Ishikawa (cell line): ENCODE data around the gene ABT1.

Experiments used
- CEBPB ChIP-seq: IDR thresholded peaks from 2 replicates; pipeline ENCODE4 v1.6.1; 2012
- CREB1 ChIP-seq: IDR thresholded peaks from 2 replicates; pipeline ENCODE4 v1.6.1; 2012; ENCODE audit warnings: low read depth
- EGR1 ChIP-seq: IDR thresholded peaks from 2 replicates; pipeline ENCODE4 v1.6.1; 2012
- EP300 ChIP-seq: IDR thresholded peaks from 2 replicates; pipeline ENCODE4 v1.6.1; 2012; ENCODE audit warnings: borderline replicate concordance
- FOXM1 ChIP-seq: IDR thresholded peaks from 2 replicates; pipeline ENCODE4 v1.6.1; 2012; ENCODE audit warnings: low read depth, borderline replicate concordance
- MAX ChIP-seq: IDR thresholded peaks from 2 replicates; pipeline ENCODE4 v1.6.1; 2012
- NFIC ChIP-seq: IDR thresholded peaks from 2 replicates; pipeline ENCODE4 v1.6.1; 2012
- RAD21 ChIP-seq: IDR thresholded peaks from 2 replicates; pipeline ENCODE4 v1.6.1; 2012; ENCODE audit warnings: low read depth
- REST ChIP-seq: IDR thresholded peaks from 2 replicates; pipeline ENCODE4 v1.6.1; 2012; ENCODE audit warnings: low read depth, mild to moderate bottlenecking
- TAF1 ChIP-seq: IDR thresholded peaks from 2 replicates; pipeline ENCODE4 v1.6.1; 2012; ENCODE audit warnings: low read depth, mild to moderate bottlenecking
- TCF12 ChIP-seq: IDR thresholded peaks from 2 replicates; pipeline ENCODE4 v1.6.1; 2012; ENCODE audit warnings: low read depth
- TEAD4 ChIP-seq: IDR thresholded peaks from 2 replicates; pipeline ENCODE4 v1.6.1; 2012
- USF1 ChIP-seq: IDR thresholded peaks from 2 replicates; pipeline ENCODE4 v1.6.1; 2012
- YY1 ChIP-seq: IDR thresholded peaks from 2 replicates; pipeline ENCODE4 v1.6.1; 2012; ENCODE audit warnings: low read depth
- ZBTB7A ChIP-seq: IDR thresholded peaks from 2 replicates; pipeline ENCODE4 v1.6.1; 2012; ENCODE audit warnings: low read depth

ABT1 gene

GRCh38 chr6:26552640-26553188 lies 44.0 kb upstream of the ABT1 start:
- TF ChIP-seq MAX (no peak), CEBPB (no peak), RAD21 (no peak), REST (no peak), CREB1 (no peak), TAF1 (no peak), TCF12 (no peak), USF1 (no peak), FOXM1 (no peak), ZBTB7A (no peak), NFIC (no peak), EGR1 (no peak), YY1 (no peak)

GRCh38 chr6:26553264-26553634 lies 43.5 kb upstream of the ABT1 start:
- TF ChIP-seq YY1 (peak; percentile 30; the same call in 1 of the 2 replicates), CEBPB (0 out of 2 replicates have a peak, but pooled peaks have one; percentile 18), FOXM1 (no peak), TEAD4 (peak; percentile 92)

GRCh38 chr6:26553635-26554446 lies 42.9 kb upstream of the ABT1 start:
- no peak; the same call in 1 of the 2 replicates for TF ChIP-seq EP300
- peak; percentile 94 for TF ChIP-seq TEAD4
- peak; percentile 59; the same call in 1 of the 2 replicates for TF ChIP-seq FOXM1
- TF ChIP-seq YY1 = peak; percentile 51; the same call in 1 of the 2 replicates
- TF ChIP-seq TAF1 = no peak; the same call in 1 of the 2 replicates
- peak; percentile 70 for TF ChIP-seq CEBPB
- 0 out of 2 replicates have a peak, but pooled peaks have one; percentile 47 for TF ChIP-seq TCF12
- peak; percentile 29 for TF ChIP-seq NFIC
- TF ChIP-seq RAD21 = no peak
- TF ChIP-seq CREB1 = no peak
- TF ChIP-seq MAX = 0 out of 2 replicates have a peak, but pooled peaks have one; percentile 31
- no peak for TF ChIP-seq EGR1
- peak; percentile 11; the same call in 1 of the 2 replicates for TF ChIP-seq USF1

- TF ChIP-seq TEAD4 (no peak), CREB1 (no peak), FOXM1 (no peak), CEBPB (no peak)
Measured at GRCh38 chr6:26554447-26554696, 42.4 kb upstream of the ABT1 start.

- no peak for TF ChIP-seq YY1
- peak; percentile 70 for TF ChIP-seq TEAD4
- TF ChIP-seq RAD21 = no peak
- peak; percentile 42; the same call in 1 of the 2 replicates for TF ChIP-seq TCF12
- no peak for TF ChIP-seq ZBTB7A
- TF ChIP-seq CEBPB = no peak
- TF ChIP-seq CREB1 = no peak
- no peak for TF ChIP-seq EP300
- TF ChIP-seq FOXM1 = no peak
- TF ChIP-seq MAX = no peak
- 0 out of 2 replicates have a peak, but pooled peaks have one; percentile 30 for TF ChIP-seq TAF1
- no peak for TF ChIP-seq USF1
- TF ChIP-seq EGR1 = no peak
- no peak for TF ChIP-seq NFIC
Measured at GRCh38 chr6:26554697-26555504, 41.9 kb upstream of the ABT1 start.

- no peak for TF ChIP-seq MAX
- no peak for TF ChIP-seq EP300
- no peak for TF ChIP-seq RAD21
- TF ChIP-seq TCF12 = no peak
- no peak for TF ChIP-seq TAF1
- TF ChIP-seq NFIC = no peak
- no peak for TF ChIP-seq EGR1
- no peak for TF ChIP-seq USF1
- TF ChIP-seq REST = no peak
Measured at GRCh38 chr6:26555505-26556262, 41.1 kb upstream of the ABT1 start.
